Body of pancreas (tissue), 4 donors: ENCODE data around the gene CGNL1.

Experiments
- POLR2A ChIP-seq, 3 donors: fragments of 450-650 bp; IDR thresholded peaks; one replicate each; pipeline ENCODE4 v1.6.1; 2016; ENCODE audit warnings: antibody characterized with exemption in 3 of 3, mild to moderate bottlenecking in 2 of 3
- TF ChIP-seq, protein P1 (sequence below), 7 experiments: fragments of 450-650 bp in 4 of 7; fragments of 200-600 bp in 3 of 7; sonication (generic) in 3 of 7; IDR thresholded peaks; one replicate each; pipeline ENCODE4 v1.5.1; 2016 to 2019; ENCODE audit warnings: antibody characterized with exemption in 7 of 7

DNA sequence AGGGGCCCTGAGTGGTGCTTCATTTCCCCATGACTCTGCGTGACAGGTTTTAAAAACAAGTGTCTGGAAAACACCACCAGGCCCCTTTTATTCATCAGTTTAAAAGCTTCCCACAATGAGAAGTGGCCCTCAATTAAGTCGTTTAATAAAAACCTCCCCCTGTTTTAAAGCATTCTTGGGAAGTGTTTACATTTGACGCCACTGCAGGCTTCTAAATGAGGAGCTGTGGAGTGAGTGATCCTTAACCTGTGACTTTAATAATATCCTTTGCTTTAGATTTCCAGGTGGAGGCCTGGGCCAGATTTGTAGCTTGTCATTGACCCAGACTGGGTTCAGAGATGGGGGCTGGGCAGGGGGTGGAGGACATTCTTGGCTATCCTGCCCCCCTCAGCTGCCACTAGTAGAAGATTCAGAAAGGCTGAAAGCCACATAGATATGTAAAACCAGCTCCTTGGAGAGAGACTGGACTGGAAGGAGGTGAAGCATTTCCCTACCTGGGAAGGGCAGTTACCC, 11.3 kb downstream of the CGNL1 start:
- no peak for TF ChIP-seq POLR2A (IDR thresholded peaks at IDR 0.05)
- TF ChIP-seq, protein P1, sequence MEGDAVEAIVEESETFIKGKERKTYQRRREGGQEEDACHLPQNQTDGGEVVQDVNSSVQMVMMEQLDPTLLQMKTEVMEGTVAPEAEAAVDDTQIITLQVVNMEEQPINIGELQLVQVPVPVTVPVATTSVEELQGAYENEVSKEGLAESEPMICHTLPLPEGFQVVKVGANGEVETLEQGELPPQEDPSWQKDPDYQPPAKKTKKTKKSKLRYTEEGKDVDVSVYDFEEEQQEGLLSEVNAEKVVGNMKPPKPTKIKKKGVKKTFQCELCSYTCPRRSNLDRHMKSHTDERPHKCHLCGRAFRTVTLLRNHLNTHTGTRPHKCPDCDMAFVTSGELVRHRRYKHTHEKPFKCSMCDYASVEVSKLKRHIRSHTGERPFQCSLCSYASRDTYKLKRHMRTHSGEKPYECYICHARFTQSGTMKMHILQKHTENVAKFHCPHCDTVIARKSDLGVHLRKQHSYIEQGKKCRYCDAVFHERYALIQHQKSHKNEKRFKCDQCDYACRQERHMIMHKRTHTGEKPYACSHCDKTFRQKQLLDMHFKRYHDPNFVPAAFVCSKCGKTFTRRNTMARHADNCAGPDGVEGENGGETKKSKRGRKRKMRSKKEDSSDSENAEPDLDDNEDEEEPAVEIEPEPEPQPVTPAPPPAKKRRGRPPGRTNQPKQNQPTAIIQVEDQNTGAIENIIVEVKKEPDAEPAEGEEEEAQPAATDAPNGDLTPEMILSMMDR (IDR thresholded peaks at IDR 0.05) = no peak
